HepG2 (cell line): Measurements from ENCODE around the gene TMEM63B. TPM values are rescaled to one million over a fixed set of nuclear protein-coding genes. Genes with fewer than 3 reads are reported as not detected.

ENCODE experiments used
- ATRX ChIP-seq: sonication (generic); formaldehyde crosslinking; IDR thresholded peaks from 2 replicates; pipeline ENCODE4 v1.4.0; 2020; ENCODE audit warnings: missing genetic modification reagents, borderline replicate concordance
- FOSL2 ChIP-seq: sonication (generic); formaldehyde crosslinking; IDR thresholded peaks from 2 replicates; pipeline ENCODE4 v1.4.0; 2020; ENCODE audit warnings: missing genetic modification reagents
- HCFC1 ChIP-seq: fragments of 150-350 bp; IDR thresholded peaks from 2 replicates; pipeline ENCODE4 v1.6.1; 2014; ENCODE audit warnings: low read depth, low read length
- JARID2 ChIP-seq: sonication (generic); formaldehyde crosslinking; IDR thresholded peaks from 2 replicates; pipeline ENCODE4 v1.8.1; 2023; ENCODE audit warnings: missing genetic modification reagents, inconsistent platforms; ENCODE audit not compliant: insufficient replicate concordance
- KLF12 ChIP-seq: sonication (generic); formaldehyde crosslinking; IDR thresholded peaks from 2 replicates; pipeline ENCODE4 v1.4.0; 2020; ENCODE audit warnings: missing genetic modification reagents, borderline replicate concordance
- MED8 ChIP-seq: sonication (generic); formaldehyde crosslinking; IDR thresholded peaks from 2 replicates; pipeline ENCODE4 v1.8.1; 2023; ENCODE audit warnings: mild to moderate bottlenecking, missing genetic modification reagents; ENCODE audit not compliant: insufficient replicate concordance
- NCOR1 ChIP-seq: fragments of 200-600 bp; sonication (generic); IDR thresholded peaks from 2 replicates; pipeline ENCODE4 v1.7.0; 2017; ENCODE audit warnings: antibody characterized with exemption, low read length, borderline replicate concordance
- SKIL ChIP-seq: sonication (generic); formaldehyde crosslinking; IDR thresholded peaks from 2 replicates; pipeline ENCODE4 v1.8.0; 2022; ENCODE audit warnings: missing genetic modification reagents, mild to moderate bottlenecking, moderate library complexity, borderline replicate concordance
- SP1 ChIP-seq, 2 experiments: fragments of 450-650 bp in 1 of 2; sonication (generic) in 1 of 2; formaldehyde crosslinking in 1 of 2; IDR thresholded peaks; 2 replicates each; pipeline versions ENCODE4 v1.4.0 to v1.6.1; 2016 to 2020; ENCODE audit warnings: missing genetic modification reagents in 1 of 2
- THAP7 ChIP-seq: sonication (generic); formaldehyde crosslinking; IDR thresholded peaks from 2 replicates; pipeline ENCODE4 v1.8.1; 2023; ENCODE audit warnings: mild to moderate bottlenecking, missing genetic modification reagents
- ZNF232 ChIP-seq: sonication (generic); formaldehyde crosslinking; IDR thresholded peaks from 2 replicates; pipeline ENCODE4 v1.4.0; 2020; ENCODE audit warnings: missing genetic modification reagents, borderline replicate concordance
- ZNF281 ChIP-seq: sonication (generic); formaldehyde crosslinking; IDR thresholded peaks from 2 replicates; pipeline ENCODE4 v1.4.0; 2020; ENCODE audit warnings: missing genetic modification reagents, borderline replicate concordance
- ZNF609 ChIP-seq: sonication (generic); formaldehyde crosslinking; IDR thresholded peaks from 2 replicates; pipeline ENCODE4 v1.4.0; 2020; ENCODE audit warnings: mild to moderate bottlenecking, missing genetic modification reagents, borderline replicate concordance
- ZNF879 ChIP-seq: sonication (generic); formaldehyde crosslinking; IDR thresholded peaks from 2 replicates; pipeline ENCODE4 v1.8.1; 2023; ENCODE audit warnings: missing genetic modification reagents
- polyA plus RNA-seq, 8 experiments: library from polyadenylated mRNA; depleted of rRNA in 3 of 8; stranded (reverse) in 7 of 8; unstranded in 1 of 8; fragments of >200 nt; fragmentation: Illumina TruSeq in 4 of 8; extraction: Trizol in 4 of 8; gene quantifications; 2 replicates each; pipeline versions ENCODE4 v1.2.1 to v1.2.3, GENCODE V29; 2011 to 2016; ENCODE audit warnings: low read depth in 4 of 8, missing spikeins in 1 of 8, mixed read lengths in 1 of 8; ENCODE audit not compliant: insufficient read depth in 1 of 8
- total RNA-seq, 5 experiments: library from RNA; depleted of rRNA; stranded (reverse); fragments of >200 nt; fragmentation: Illumina TruSeq; extraction: Trizol; gene quantifications; 2 replicates each; pipeline ENCODE4 v1.2.3, GENCODE V29; 2016; ENCODE audit warnings: low read depth in 1 of 5

TMEM63B gene
- total and polyA plus RNA-seq, 2 of the 13 experiments (the other 11 are each of a cell fraction or from before 2014, with no cell fraction given): 27.4 to 75.8 TPM

GRCh38 chr6:44111434-44112417, 15.6 kb upstream of the TMEM63B start (continued):
- TF ChIP-seq SKIL (peak; percentile 48; the same call in 1 of the 2 replicates), FOSL2 (peak; percentile 79), ZNF609 (CRISPR knock-in tag) (peak; percentile 75; the same call in 1 of the 2 replicates), NCOR1 (peak; percentile 80), ZNF232 (CRISPR knock-in tag) (no peak), THAP7 (CRISPR knock-in tag) (peak; percentile 20; the same call in 1 of the 2 replicates), ZNF281 (CRISPR knock-in tag) (no peak), JARID2 (no peak), MED8 (CRISPR knock-in tag) (no peak), HCFC1 (no peak), ZNF879 (no peak), ATRX (CRISPR knock-in tag) (no peak), KLF12 (0 out of 2 replicates have a peak, but pooled peaks have one; percentile 64), SP1 (IDR thresholded peaks at IDR 0.05) (no peak), SP1 (CRISPR knock-in tag; IDR thresholded peaks at IDR 0.05) (no peak)
